K562 (cell line): ENCODE data around the gene FAM131C.

ENCODE experiments used
- ASH1L ChIP-seq: fragments of 450-650 bp; IDR thresholded peaks from 2 replicates; pipeline ENCODE4 v1.6.1; 2018; ENCODE audit warnings: borderline replicate concordance, mild to moderate bottlenecking, low read depth; ENCODE audit not compliant: partially characterized antibody
- CTCF ChIP-seq, 3 experiments: IDR thresholded peaks in 2 of 3; conservative IDR thresholded peaks in 1 of 3; 2 replicates each; pipeline ENCODE4 v1.5.1; 2011 to 2012; ENCODE audit warnings: low read length in 3 of 3, mild to moderate bottlenecking in 3 of 3, control low read depth in 2 of 3, improper control_type of control experiment in 1 of 3, inconsistent platforms in 1 of 3, low read depth in 1 of 3, mixed read lengths in 1 of 3, moderate library complexity in 1 of 3; ENCODE audit not compliant: insufficient read depth in 2 of 3
- MEF2A ChIP-seq: IDR thresholded peaks from 2 replicates; pipeline ENCODE4 v1.6.1; 2011; ENCODE audit warnings: low read depth, mild to moderate bottlenecking, low read length, moderate library complexity; ENCODE audit not compliant: control insufficient read depth
- NR0B1 ChIP-seq: fragments of 450-650 bp; IDR thresholded peaks from one replicate; pipeline ENCODE4 v1.6.1; 2018; ENCODE audit warnings: mild to moderate bottlenecking, moderate library complexity; ENCODE audit not compliant: partially characterized antibody
- POLR2A ChIP-seq: fragments of 450-650 bp; conservative IDR thresholded peaks from 2 replicates; pipeline ENCODE4 v1.6.1; 2016
- POLR2AphosphoS5 ChIP-seq: IDR thresholded peaks from 2 replicates; pipeline ENCODE4 v1.6.1; 2011; ENCODE audit warnings: mild to moderate bottlenecking, low read depth, low read length, moderate library complexity; ENCODE audit not compliant: control insufficient read depth, insufficient read depth
- ZBTB40 ChIP-seq, 2 experiments: fragments of 450-650 bp in 1 of 2; sonication (generic) in 1 of 2; formaldehyde crosslinking in 1 of 2; IDR thresholded peaks; 2 replicates each; pipeline versions ENCODE4 v1.7.1 to v1.9.0; 2016 to 2022; ENCODE audit warnings: inconsistent platforms in 1 of 2, mild to moderate bottlenecking in 1 of 2, missing genetic modification reagents in 1 of 2
- ZEB2 ChIP-seq: fragments of 450-650 bp; IDR thresholded peaks from 2 replicates; pipeline ENCODE4 v1.6.1; 2016
- ZNF780A ChIP-seq: fragments of 250-450 bp; sonication (Bioruptor Pico); IDR thresholded peaks from 2 replicates; pipeline ENCODE4 v1.5.0; 2021; ENCODE audit warnings: mild to moderate bottlenecking

- TF ChIP-seq NR0B1: no peak
- TF ChIP-seq ASH1L: no peak
- TF ChIP-seq ZNF780A (CRISPR knock-in tag): no peak
- TF ChIP-seq ZEB2: no peak
- no peak for TF ChIP-seq MEF2A
- TF ChIP-seq CTCF (IDR thresholded peaks at IDR 0.05 in 2 of 3, conservative IDR thresholded peaks at IDR 0.05 in 1 of 3; ENCODE audit: insufficient read depth in 2 of 3, low read depth in 1 of 3, low read length in 3 of 3): no peak
- no peak for TF ChIP-seq POLR2AphosphoS5
- TF ChIP-seq POLR2A: no peak
- no peak for TF ChIP-seq ZBTB40 (IDR thresholded peaks at IDR 0.05)
- no peak for TF ChIP-seq ZBTB40 (CRISPR knock-in tag; IDR thresholded peaks at IDR 0.05)
Measured at GRCh38 chr1:16101623-16102022, 28.2 kb upstream of the FAM131C start.
